ENCODE measurements around the gene EPB42.
A peak's percentile ranks its signal among the peaks of the same experiment; 100 is the strongest.

- TF ChIP-seq, protein P1, sequence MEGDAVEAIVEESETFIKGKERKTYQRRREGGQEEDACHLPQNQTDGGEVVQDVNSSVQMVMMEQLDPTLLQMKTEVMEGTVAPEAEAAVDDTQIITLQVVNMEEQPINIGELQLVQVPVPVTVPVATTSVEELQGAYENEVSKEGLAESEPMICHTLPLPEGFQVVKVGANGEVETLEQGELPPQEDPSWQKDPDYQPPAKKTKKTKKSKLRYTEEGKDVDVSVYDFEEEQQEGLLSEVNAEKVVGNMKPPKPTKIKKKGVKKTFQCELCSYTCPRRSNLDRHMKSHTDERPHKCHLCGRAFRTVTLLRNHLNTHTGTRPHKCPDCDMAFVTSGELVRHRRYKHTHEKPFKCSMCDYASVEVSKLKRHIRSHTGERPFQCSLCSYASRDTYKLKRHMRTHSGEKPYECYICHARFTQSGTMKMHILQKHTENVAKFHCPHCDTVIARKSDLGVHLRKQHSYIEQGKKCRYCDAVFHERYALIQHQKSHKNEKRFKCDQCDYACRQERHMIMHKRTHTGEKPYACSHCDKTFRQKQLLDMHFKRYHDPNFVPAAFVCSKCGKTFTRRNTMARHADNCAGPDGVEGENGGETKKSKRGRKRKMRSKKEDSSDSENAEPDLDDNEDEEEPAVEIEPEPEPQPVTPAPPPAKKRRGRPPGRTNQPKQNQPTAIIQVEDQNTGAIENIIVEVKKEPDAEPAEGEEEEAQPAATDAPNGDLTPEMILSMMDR (conservative IDR thresholded peaks at IDR 0.05; ENCODE audit: low read depth, low read length) = peak; percentile 21; the same call in 1 of the 2 replicates
- TF ChIP-seq POLR2A (IDR thresholded peaks at IDR 0.05; ENCODE audit: low read depth, low read length) (no peak), MAZ (IDR thresholded peaks at IDR 0.05; ENCODE audit: borderline replicate concordance, low read depth, low read length) (no peak), BHLHE40 (IDR thresholded peaks at IDR 0.05; ENCODE audit: low read depth, low read length) (no peak), FOS (IDR thresholded peaks at IDR 0.05; ENCODE audit: low read depth, low read length) (no peak), CEBPB (IDR thresholded peaks at IDR 0.05; ENCODE audit: low read depth, low read length) (no peak), SMC3 (IDR thresholded peaks at IDR 0.05; ENCODE audit: low read depth, low read length) (no peak)
Observed at GRCh38 chr15:43209059-43209824, 11.6 kb downstream of the EPB42 start.

Data from IMR-90 (cell line).